GM21619 (cell line): Measurements from ENCODE around the gene COMMD7.

ENCODE experiments used
- ATAC-seq: cut with Tn5 transposase; IDR thresholded peaks from one replicate; pipeline ENCODE4 v1.9.1; 2021; ENCODE audit not compliant: unreplicated experiment

COMMD7 gene

GRCh38 chr20:32743237-32744112 is at the start of gene COMMD7:
COMMD7 (minus strand) TSS chr20:32743467; CDS start chr20:32743391, 76 bp downstream.
- ATAC-seq = peak; percentile 61

- no peak for ATAC-seq
Observed at GRCh38 chr20:32792731-32793458, 49.6 kb upstream of the COMMD7 start.

DNA sequence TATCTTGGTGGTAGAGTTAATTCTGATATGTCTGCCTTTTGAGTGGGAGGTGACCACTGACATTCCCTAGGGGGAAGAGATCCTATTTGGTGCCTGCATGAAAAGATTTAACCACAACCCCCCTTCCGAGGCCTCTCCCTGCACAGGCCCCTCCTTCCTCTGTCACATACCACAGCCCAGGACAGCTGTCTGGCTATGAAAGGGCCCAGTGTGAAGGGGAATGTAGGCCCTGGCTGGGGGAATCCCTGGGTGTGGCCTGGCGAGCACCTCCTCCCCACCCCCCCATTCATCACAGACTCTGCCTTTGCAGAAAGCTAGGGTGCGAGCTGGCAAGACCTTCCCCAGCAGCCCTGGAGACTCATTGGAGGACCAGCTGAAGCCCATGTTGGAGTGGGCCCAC is 49.0 kb upstream of the COMMD7 start:
- ATAC-seq = peak; percentile 57

DNA sequence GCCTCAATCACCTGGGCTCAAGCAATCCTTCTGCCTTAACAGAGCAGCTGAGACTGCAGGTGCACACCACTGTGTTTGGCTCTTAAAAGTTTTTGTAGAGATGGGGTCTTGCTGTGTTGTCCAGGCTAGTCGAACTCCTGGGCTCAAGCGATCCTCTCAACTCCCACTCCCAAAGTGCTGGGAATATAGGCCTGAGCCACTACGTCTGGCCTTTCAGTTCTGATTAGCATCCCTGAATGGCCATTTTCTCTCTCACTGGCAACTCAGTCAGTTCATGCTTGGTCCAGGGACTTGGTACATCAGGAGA is 47.4 kb upstream of the COMMD7 start:
- ATAC-seq = no peak

DNA sequence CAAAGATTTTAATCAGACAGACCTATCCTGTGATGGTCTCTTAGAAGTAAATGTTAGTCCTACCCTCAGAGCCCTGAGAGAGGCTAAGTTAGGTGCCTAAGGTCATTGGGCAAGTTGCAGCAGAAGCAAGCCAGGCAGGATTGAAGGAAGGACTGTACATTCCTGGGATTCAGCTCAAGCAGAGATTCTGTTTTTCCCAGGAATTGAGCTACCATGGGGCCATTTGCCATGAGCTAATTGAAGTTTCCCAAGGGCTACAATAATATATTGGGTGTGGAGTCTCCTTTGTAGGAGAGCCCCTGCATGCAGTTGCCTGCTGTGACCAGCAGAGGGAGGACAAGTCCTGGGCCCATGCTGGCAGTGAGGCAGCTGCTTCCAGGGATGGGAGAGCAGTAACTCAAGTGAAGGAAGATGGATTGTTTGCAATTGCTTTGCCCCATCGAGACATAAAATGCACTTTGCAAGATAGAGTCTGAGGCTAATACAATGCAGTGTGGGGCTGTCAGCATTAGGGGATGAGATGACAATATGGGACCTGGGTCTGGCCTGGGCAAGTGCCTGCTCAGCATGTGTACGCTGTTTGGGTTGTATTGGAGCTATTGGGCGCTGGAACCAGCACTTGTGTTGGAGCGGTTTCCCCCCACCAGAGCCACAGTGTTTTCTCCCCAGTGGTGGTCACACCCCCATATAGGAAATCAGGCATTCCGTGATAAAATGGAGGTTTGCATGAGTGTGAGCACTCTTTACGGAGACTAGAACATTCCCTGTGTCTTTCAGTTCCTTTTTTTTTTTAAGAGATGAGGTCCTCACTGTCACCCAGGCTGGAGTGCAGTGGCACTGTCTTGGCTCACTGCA is 46.9 kb upstream of the COMMD7 start:
- ATAC-seq = no peak

DNA sequence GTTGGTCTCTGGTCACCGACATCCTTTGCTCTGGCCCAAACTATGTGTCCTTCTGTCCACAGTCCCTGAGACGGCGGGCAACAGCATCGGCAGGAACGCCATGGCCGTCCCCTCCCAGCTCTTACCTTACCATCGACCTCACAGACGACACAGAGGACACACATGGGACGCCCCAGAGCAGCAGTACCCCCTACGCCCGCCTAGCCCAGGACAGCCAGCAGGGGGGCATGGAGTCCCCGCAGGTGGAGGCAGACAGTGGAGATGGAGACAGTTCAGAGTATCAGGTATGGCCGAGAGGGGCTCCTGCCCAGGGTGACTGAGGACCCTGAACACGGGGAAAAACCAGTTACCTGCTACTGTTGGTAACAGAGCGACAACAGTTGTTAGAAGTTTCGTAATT is 43.9 kb upstream of the COMMD7 start:
- no peak for ATAC-seq

DNA sequence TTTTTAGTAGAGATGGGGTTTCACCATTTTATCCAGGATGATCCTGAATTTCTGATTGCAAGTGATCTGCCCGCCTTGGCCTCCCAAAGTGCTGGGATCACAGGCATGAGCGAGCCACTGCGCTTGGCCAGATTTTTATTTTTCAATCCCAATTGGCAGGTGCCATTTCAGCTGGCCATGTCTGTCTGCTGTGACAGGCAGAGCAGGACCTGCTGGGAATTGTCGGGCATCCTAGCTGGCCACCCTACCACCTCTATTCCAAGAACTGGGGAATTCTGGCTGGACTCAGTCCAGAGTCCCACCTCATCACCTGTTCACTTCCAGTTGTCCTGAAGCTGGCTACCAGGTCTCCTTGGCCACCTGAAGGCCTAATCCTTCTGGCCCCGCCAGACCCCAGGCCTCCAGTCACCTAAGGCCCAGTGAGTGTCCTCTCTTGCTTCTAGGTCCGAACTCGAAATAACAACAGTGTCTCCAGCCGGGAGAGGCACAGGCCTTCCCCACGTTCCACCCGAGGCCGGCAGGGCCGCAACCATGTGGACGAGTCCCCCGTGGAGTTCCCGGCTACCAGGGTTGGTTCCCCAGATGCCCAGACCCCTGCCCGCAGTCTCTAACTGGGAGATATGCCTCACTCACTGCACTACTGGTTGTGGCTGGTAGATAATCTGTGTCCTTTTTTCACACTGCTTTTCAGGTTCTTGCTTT is 42.9 kb upstream of the COMMD7 start:
- ATAC-seq = no peak

DNA sequence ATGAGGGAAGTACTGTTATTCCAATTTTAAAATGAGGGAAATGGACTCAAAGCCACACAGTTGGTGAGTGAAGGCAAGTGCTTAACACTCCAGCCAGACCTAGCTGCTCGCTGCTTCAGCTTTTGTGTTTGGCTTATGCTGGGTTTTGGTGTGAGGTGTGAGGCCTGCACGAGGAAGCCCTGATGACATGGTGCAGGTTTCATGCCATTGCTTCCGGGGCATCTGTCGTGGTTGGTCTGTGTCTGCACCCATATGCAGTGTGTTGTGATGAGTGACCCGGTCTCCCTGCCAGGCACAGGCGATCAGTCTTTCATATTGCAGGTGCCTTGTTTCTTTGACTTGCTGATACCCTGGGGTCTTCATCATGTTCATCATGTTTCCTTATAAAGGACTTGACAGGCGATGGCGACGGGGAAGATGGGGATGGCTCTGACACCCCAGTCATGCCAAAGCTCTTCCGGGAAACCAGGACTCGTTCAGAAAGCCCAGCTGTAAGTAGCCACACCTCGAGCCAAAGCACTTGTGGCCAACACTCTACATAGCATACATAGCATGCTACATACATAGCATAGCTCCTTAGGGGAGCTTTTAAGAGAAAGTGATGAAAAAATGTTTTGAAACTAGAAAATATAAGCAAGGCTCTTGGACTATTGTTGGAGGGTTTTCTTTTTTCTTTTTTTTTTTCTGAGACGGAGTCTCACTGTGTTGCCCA is 41.3 kb upstream of the COMMD7 start:
- ATAC-seq = no peak

GRCh38 chr20:32780749-32781655 is 37.7 kb upstream of the COMMD7 start:
- ATAC-seq = no peak

DNA sequence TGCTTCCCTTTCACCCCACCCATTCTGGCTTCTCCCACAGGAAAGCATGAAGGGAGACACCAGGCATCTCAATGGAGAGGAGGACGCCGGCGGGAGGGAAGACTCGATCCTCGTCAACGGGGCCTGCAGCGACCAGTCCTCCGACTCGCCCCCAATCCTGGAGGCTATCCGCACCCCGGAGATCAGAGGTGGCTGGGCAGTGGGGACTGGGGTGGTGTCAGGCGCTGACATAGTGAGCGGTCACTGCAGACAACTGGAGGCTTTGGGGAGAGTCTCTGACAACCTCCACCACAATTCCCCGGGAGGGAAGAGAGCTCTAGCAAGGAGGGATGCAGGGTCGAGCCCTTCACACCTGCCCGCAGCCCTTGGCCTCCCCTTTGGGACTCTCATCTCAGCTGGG is 37.0 kb upstream of the COMMD7 start:
- ATAC-seq = no peak

- no peak for ATAC-seq
Observed at GRCh38 chr20:32779500-32780211, 36.4 kb upstream of the COMMD7 start.

- ATAC-seq = no peak
Observed at GRCh38 chr20:32777177-32777956, 34.1 kb upstream of the COMMD7 start.

- ATAC-seq = no peak
Observed at GRCh38 chr20:32775336-32775991, 32.2 kb upstream of the COMMD7 start.

- ATAC-seq = no peak
Observed at GRCh38 chr20:32773855-32774254, 30.6 kb upstream of the COMMD7 start.

DNA sequence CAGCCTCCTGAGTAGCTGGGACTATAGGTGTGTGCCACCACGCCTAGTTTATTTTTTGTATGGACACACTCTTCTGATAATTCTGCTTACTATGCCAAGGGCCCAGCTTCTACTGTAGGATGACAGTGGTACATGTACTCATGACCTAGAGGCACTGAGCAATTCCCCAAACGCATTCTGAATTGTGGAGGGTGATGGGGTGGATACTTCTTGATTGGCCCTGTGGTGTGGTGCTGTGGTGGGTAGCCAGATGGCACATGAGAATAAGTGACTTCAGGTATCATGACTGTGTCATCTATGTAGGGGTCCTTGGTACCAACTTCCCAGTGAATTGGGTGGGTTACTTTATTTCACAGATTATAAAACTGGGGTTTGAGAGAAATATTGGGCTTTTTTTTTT is 30.0 kb upstream of the COMMD7 start:
- no peak for ATAC-seq

- ATAC-seq = no peak
Observed at GRCh38 chr20:32772046-32772445, 28.8 kb upstream of the COMMD7 start.
